Activated CD8-positive, alpha-beta memory T cell treated with anti-CD3 and anti-CD28 coated beads, Interleukin-2, amount 10 ng/mL, durations not matched to agents 7 days and 5 days (primary cell): Measurements from ENCODE around the gene IGSF9. TPM values are rescaled to one million over a fixed set of nuclear protein-coding genes. Genes with fewer than 3 reads are reported as not detected.
"Not testable (repeated sequence)": the region's sequence is repeated elsewhere in the genome, so short reads cannot be mapped to it uniquely, and the experiment has no call there.

Experiments
- ATAC-seq: fragments of 150-1000 bp; cut with Tn5 transposase; one replicate; pipeline ENCODE4 v1.10.0; 2021; ENCODE audit warnings: moderate library complexity
- CTCF ChIA-PET: fragments of 350-600 bp; sonication (Branson Sonifier 250); formaldehyde crosslinking; loops from one replicate; lab custom pipeline; 2021; ENCODE audit warnings: antibody characterized with exemption; lab: Charles Lee
- DNase-seq: peaks from one replicate; pipeline ENCODE4 v3.0.0-alpha.2; 2020
- H3K27ac Mint-ChIP-seq: one replicate; pipeline ENCODE4 v1.8.0; 2021; ENCODE audit warnings: mild to moderate bottlenecking, mixed read lengths
- H3K27me3 Mint-ChIP-seq: one replicate; pipeline ENCODE4 v1.8.0; 2021; ENCODE audit warnings: mixed read lengths
- H3K36me3 Mint-ChIP-seq: one replicate; pipeline ENCODE4 v1.8.0; 2021; ENCODE audit warnings: mild to moderate bottlenecking, mixed read lengths
- H3K4me1 Mint-ChIP-seq: one replicate; pipeline ENCODE4 v1.8.0; 2021; ENCODE audit warnings: mixed read lengths
- H3K4me3 Mint-ChIP-seq: one replicate; pipeline ENCODE4 v1.8.0; 2021; ENCODE audit warnings: mild to moderate bottlenecking, moderate library complexity, mixed read lengths
- H3K9me3 Mint-ChIP-seq: one replicate; pipeline ENCODE4 v1.8.0; 2022; ENCODE audit warnings: low read depth, mixed read lengths
- total RNA-seq, 2 experiments: library from RNA; stranded (reverse); gene quantifications; one replicate each; pipeline ENCODE4 v1.2.3, GENCODE V29; 2021

The IGSF9 gene
- total RNA-seq, 2 experiments from 2014 or later, result not detected

- Mint-ChIP-seq H3K4me3 (no peak overlapping the region), H3K9me3 (no peaks in the 10 kb centered on the region)
Measured at GRCh38 chr1:159915571-159916241, 29.7 kb downstream of the IGSF9 start.

GRCh38 chr1:159914252-159915018 is 31.0 kb downstream of the IGSF9 start:
- Mint-ChIP-seq H3K4me3 (no peak overlapping the region), H3K9me3 (no peaks in the 10 kb centered on the region), H3K27me3 (no peaks in the 10 kb centered on the region), H3K27ac (peak overlapping the region; percentile 3), H3K36me3 (peaks cover 23% of the 10 kb centered on the region), H3K4me1 (peaks cover 65% of the 10 kb centered on the region)
- no peak for DNase-seq
- ATAC-seq, result no peak
- CTCF ChIA-PET, result interaction anchor here (2.0 to 2.2 kb wide), 2 partner anchors 10 to 93 kb away, joined by 4 to 6 read pairs; partner anchors contain the start of gene TAGLN2

More at GRCh38 chr1:159915571-159916241, 29.7 kb downstream of the IGSF9 start:
- H3K36me3 Mint-ChIP-seq, result peaks cover 35% of the 10 kb centered on the region
- H3K27me3 Mint-ChIP-seq, result no peaks in the 10 kb centered on the region
- peak overlapping the region; percentile 37 for H3K27ac Mint-ChIP-seq
- peaks cover 67% of the 10 kb centered on the region for H3K4me1 Mint-ChIP-seq
- ATAC-seq, result no peak
- CTCF ChIA-PET, result interaction anchor here (0.8 to 2.2 kb wide), 5 partner anchors 9 to 91 kb away, joined by 3 to 6 read pairs (median 3); partner anchors contain the start of gene TAGLN2
- DNase-seq, result no peak

GRCh38 chr1:159913451-159914192 is 31.8 kb downstream of the IGSF9 start:
- Mint-ChIP-seq H3K36me3 (peaks cover 16% of the 10 kb centered on the region), H3K4me3 (no peak overlapping the region), H3K4me1 (peaks cover 60% of the 10 kb centered on the region), H3K27ac (peak overlapping the region; percentile 25), H3K27me3 (no peaks in the 10 kb centered on the region), H3K9me3 (no peaks in the 10 kb centered on the region)
- no peak for DNase-seq
- CTCF ChIA-PET, result interaction anchor here (1.0 to 2.2 kb wide), 3 partner anchors 11 to 93 kb away, joined by 3 to 6 read pairs (median 4); partner anchors contain the start of gene TAGLN2
- no peak for ATAC-seq

GRCh38 chr1:159911326-159912070 is 33.9 kb downstream of the IGSF9 start:
- H3K36me3 Mint-ChIP-seq, result peaks cover 3% of the 10 kb centered on the region
- peak; percentile 25 for ATAC-seq
- CTCF ChIA-PET, result interaction anchor here (1.0 to 1.5 kb wide), 2 partner anchors 24 to 84 kb away, joined by 3 to 4 read pairs; partner anchors contain the start of gene SLAMF8
- peaks cover 49% of the 10 kb centered on the region for H3K4me1 Mint-ChIP-seq
- DNase-seq, result peak; percentile 57
- no peaks in the 10 kb centered on the region for H3K27me3 Mint-ChIP-seq
- H3K27ac Mint-ChIP-seq, result peak overlapping the region; percentile 83
- H3K9me3 Mint-ChIP-seq, result no peaks in the 10 kb centered on the region
- no peak overlapping the region for H3K4me3 Mint-ChIP-seq

- Mint-ChIP-seq H3K36me3 (peaks cover 3% of the 10 kb centered on the region), H3K9me3 (no peaks in the 10 kb centered on the region), H3K4me1 (peaks cover 40% of the 10 kb centered on the region), H3K27me3 (no peaks in the 10 kb centered on the region), H3K27ac (no peak overlapping the region), H3K4me3 (no peak overlapping the region)
- no peak for DNase-seq
- no peak for ATAC-seq
- CTCF ChIA-PET, result interaction anchor here (1.3 to 2.7 kb wide), 5 partner anchors 13 to 109 kb away, joined by 3 to 8 read pairs (median 4); no protein-coding TSS in a partner anchor
Measured at GRCh38 chr1:159908031-159908940, 37.1 kb downstream of the IGSF9 start.

- H3K4me1 Mint-ChIP-seq, result peaks cover 26% of the 10 kb centered on the region
- H3K27me3 Mint-ChIP-seq, result no peaks in the 10 kb centered on the region
- H3K27ac Mint-ChIP-seq, result no peak overlapping the region
- no peak for ATAC-seq
- H3K4me3 Mint-ChIP-seq, result no peak overlapping the region
- CTCF ChIA-PET, result interaction anchor here (0.8 to 2.7 kb wide), 5 partner anchors 12 to 108 kb away, joined by 3 to 8 read pairs (median 3); no protein-coding TSS in a partner anchor
- H3K36me3 Mint-ChIP-seq, result no peaks in the 10 kb centered on the region
- no peak for DNase-seq
- no peaks in the 10 kb centered on the region for H3K9me3 Mint-ChIP-seq
Measured at GRCh38 chr1:159906960-159907359, 38.5 kb downstream of the IGSF9 start.

GRCh38 chr1:159904036-159904435 is 41.4 kb downstream of the IGSF9 start:
- not testable (repeated sequence) for H3K9me3 Mint-ChIP-seq, H3K4me3 Mint-ChIP-seq, H3K27me3 Mint-ChIP-seq, H3K4me1 Mint-ChIP-seq, DNase-seq, H3K36me3 Mint-ChIP-seq, H3K27ac Mint-ChIP-seq, ATAC-seq
- CTCF ChIA-PET, result interaction anchor here (1.1 to 1.3 kb wide), 2 partner anchors 14 to 114 kb away, joined by 4 read pairs; no protein-coding TSS in a partner anchor

GRCh38 chr1:159902541-159902940 is 42.9 kb downstream of the IGSF9 start:
- H3K4me1 Mint-ChIP-seq, result no peaks in the 10 kb centered on the region
- no peak for DNase-seq

GRCh38 chr1:159900755-159901360 is 44.6 kb downstream of the IGSF9 start:
- ATAC-seq (no peak), DNase-seq (no peak)
- CTCF ChIA-PET, result interaction anchor here (0.9 to 1.6 kb wide), 6 partner anchors 8 to 107 kb away, joined by 3 to 7 read pairs (median 4); no protein-coding TSS in a partner anchor
- no peak overlapping the region for H3K27ac Mint-ChIP-seq
- H3K36me3 Mint-ChIP-seq, result no peaks in the 10 kb centered on the region
- H3K4me3 Mint-ChIP-seq, result no peak overlapping the region
- H3K27me3 Mint-ChIP-seq, result peaks cover 4% of the 10 kb centered on the region
- H3K9me3 Mint-ChIP-seq, result no peaks in the 10 kb centered on the region
- H3K4me1 Mint-ChIP-seq, result no peaks in the 10 kb centered on the region

More at GRCh38 chr1:159902541-159902940, 42.9 kb downstream of the IGSF9 start:
- H3K27me3 Mint-ChIP-seq, result no peaks in the 10 kb centered on the region
- ATAC-seq, result no peak
- CTCF ChIA-PET, result no interaction called here
- H3K27ac Mint-ChIP-seq, result no peak overlapping the region
- no peaks in the 10 kb centered on the region for H3K36me3 Mint-ChIP-seq
- H3K4me3 Mint-ChIP-seq, result no peak overlapping the region
- H3K9me3 Mint-ChIP-seq, result no peaks in the 10 kb centered on the region

GRCh38 chr1:159900086-159900680 is 45.2 kb downstream of the IGSF9 start, which contains the start of gene CFAP45:
TSS of gene CFAP45 (minus strand) at chr1:159900165. CDS start at chr1:159900098, 67 bp downstream.
- Mint-ChIP-seq H3K27ac (no peak within 1 kb of the TSS), H3K36me3 (no peaks in the 10 kb centered on the region), H3K9me3 (no peaks in the 10 kb centered on the region), H3K4me1 (no peaks in the 10 kb centered on the region), H3K27me3 (peaks cover 4% of the 10 kb centered on the region), H3K4me3 (no peak within 1 kb of the TSS)
- CTCF ChIA-PET, result interaction anchor here (0.9 to 1.6 kb wide), 6 partner anchors 8 to 107 kb away, joined by 3 to 7 read pairs (median 4); no protein-coding TSS in a partner anchor
- DNase-seq (no peak), ATAC-seq (peak; percentile 71)

- CTCF ChIA-PET, result interaction anchor here (1.6 kb wide), 1 partner anchor 108 kb away, joined by 6 read pairs; no protein-coding TSS in a partner anchor
- H3K4me1 Mint-ChIP-seq, ATAC-seq, H3K27me3 Mint-ChIP-seq, DNase-seq, H3K4me3 Mint-ChIP-seq, H3K36me3 Mint-ChIP-seq, H3K27ac Mint-ChIP-seq, H3K9me3 Mint-ChIP-seq: not testable (repeated sequence)
Measured at GRCh38 chr1:159899634-159900033, 45.8 kb downstream of the IGSF9 start.
